SU-DHL-6 (cell line): ENCODE data around the gene MARCHF3.

Experiments
- EZH2phosphoT487 ChIP-seq: fragments of 200-600 bp; sonication (generic), shearing (Covaris generic); conservative IDR thresholded peaks from 2 replicates; pipeline ENCODE4 v1.6.1; 2018; ENCODE audit warnings: mild to moderate bottlenecking, antibody characterized with exemption, low read length, moderate library complexity, mixed read lengths
- TF ChIP-seq, protein P1 (sequence below): fragments of 200-600 bp; sonication (generic); IDR thresholded peaks from one replicate; pipeline ENCODE4 v1.5.1; 2017; ENCODE audit warnings: antibody characterized with exemption, mild to moderate bottlenecking, low read length, moderate library complexity; ENCODE audit not compliant: insufficient read depth, poor library complexity, severe bottlenecking

DNA sequence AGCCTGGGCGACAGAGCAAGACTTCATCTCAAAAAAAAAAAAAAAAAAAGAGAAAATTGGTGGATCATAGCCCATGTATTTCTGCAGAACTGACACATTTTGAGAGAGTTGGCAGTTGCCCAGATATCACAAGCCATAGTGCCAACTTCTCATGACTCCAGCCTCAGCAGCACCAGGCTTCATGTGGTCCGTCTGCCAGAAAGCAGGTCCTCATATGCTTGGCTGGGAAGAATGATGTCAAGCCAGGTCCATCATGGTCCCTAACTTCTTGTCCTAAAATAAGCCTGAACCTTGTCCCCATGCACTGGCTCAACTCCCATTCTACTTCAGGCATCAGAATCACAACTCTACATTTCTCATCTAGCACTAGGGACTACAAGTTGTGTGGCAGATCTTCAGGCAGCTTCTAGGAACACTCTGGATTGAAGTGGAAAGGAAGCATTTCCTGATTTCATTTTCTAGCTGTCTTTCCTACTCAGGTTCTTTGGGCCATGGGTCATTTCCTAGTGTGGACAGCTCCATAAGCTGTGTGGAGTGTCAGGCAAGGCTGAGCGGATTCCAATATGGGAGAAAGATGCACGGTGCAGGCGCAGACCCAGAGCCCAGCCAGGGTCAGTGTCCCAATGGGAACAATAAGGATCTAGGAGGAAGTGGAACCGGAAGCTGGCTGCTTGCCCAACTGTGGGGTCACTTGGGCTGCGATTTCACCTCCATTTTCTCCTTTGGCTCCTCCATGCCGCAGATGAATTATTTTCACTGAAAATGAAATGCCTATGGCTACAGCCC is 163.3 kb downstream of the MARCHF3 start:
- TF ChIP-seq, protein P1, sequence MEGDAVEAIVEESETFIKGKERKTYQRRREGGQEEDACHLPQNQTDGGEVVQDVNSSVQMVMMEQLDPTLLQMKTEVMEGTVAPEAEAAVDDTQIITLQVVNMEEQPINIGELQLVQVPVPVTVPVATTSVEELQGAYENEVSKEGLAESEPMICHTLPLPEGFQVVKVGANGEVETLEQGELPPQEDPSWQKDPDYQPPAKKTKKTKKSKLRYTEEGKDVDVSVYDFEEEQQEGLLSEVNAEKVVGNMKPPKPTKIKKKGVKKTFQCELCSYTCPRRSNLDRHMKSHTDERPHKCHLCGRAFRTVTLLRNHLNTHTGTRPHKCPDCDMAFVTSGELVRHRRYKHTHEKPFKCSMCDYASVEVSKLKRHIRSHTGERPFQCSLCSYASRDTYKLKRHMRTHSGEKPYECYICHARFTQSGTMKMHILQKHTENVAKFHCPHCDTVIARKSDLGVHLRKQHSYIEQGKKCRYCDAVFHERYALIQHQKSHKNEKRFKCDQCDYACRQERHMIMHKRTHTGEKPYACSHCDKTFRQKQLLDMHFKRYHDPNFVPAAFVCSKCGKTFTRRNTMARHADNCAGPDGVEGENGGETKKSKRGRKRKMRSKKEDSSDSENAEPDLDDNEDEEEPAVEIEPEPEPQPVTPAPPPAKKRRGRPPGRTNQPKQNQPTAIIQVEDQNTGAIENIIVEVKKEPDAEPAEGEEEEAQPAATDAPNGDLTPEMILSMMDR: no peak
- no peak for TF ChIP-seq EZH2phosphoT487
